ENCODE results near the gene IFFO2. TPM values are rescaled to one million over a fixed set of nuclear protein-coding genes. Genes with fewer than 3 reads are reported as not detected.

IFFO2 gene
- total RNA-seq (10 to 100 TPM in 1 of 2 donors, 1 to 10 TPM in 1; 8.7 to 18.9 TPM), polyA plus RNA-seq (1 to 10 TPM; 7.6 to 8.0 TPM)
- long read RNA-seq, donor 1, full-length matches to known transcripts, result 7 of 7 reads
- long read RNA-seq, donor 1, partial matches to known transcripts, result 0 of 7 reads
- long read RNA-seq, donor 1, other reads (novel, unspliced or antisense), result 0 of 7 reads
- long read RNA-seq, donor 2, full-length matches to known transcripts, result 2 of 2 reads
- long read RNA-seq, donor 2, partial matches to known transcripts, result 0 of 2 reads
- long read RNA-seq, donor 2, other reads (novel, unspliced or antisense), result 0 of 2 reads
- long read RNA-seq, donor 3, full-length matches to known transcripts, result 1 of 1 reads
- long read RNA-seq, donor 3, partial matches to known transcripts, result 0 of 1 reads
- long read RNA-seq, donor 3, other reads (novel, unspliced or antisense), result 0 of 1 reads
- long read RNA-seq, donor 4, result 0 reads
- long read RNA-seq, donor 5, full-length matches to known transcripts, result 2 of 2 reads
- long read RNA-seq, donor 5, partial matches to known transcripts, result 0 of 2 reads
- long read RNA-seq, donor 5, other reads (novel, unspliced or antisense), result 0 of 2 reads

DNA sequence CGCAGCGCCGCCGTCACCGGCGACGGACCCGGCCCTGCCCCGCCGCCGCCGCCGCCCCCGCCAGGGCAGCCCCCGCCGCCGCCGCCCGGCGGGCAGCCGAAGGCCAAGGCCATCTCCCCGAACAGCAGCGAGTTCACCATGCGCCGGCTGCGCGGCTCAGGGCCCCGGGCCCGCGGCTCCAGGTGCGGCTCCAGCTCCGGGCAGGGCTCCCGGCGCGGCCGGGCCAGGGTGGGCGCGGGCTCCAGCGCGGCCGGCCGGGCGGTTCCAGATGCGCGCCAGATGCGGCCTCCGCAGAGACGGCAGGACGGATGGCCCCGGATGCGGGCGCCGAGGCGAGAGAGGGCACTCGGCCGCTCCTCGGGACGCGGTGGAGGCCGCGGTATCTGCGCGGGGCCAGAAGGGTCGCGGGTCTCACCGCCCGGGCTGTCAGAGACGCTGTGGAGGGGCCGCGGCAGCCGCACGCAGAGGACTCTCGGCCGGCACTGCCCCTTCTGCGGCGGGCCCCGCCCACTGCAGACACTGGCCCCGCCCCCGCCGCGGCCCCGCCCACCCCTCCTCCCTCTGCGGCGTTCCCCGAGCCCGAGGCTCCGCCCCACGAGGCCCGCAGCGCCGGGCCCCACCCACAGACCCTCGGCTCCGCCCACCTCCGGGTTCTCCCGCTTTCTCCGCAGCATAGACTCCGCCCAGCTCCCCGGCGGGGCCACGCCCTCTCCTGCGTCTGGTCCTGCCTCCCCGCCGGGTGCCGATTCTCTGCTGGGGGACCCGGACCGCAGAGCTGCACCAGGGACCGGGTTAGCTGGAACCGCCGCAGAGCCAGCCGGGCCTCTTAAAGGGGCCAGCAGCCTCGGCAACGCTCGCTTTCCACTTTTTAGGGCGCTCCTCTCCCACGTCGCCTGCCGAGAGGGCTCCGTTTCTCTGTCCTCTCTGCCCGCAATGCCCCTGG lies at the start of gene IFFO2:
Gene IFFO2 (minus strand): TSS at position 484 of the 943 bp plus-strand sequence. CDS start 344 bp downstream, at position 140.
- peaks cover 0 to 36% (median 20%) of the 10 kb centered on the region in 5 donors for H3K4me1 ChIP-seq (ENCODE audit: control insufficient read depth in 5 of 5, insufficient read depth in 5 of 5, low read length in 5 of 5)
- TF ChIP-seq, protein P1, sequence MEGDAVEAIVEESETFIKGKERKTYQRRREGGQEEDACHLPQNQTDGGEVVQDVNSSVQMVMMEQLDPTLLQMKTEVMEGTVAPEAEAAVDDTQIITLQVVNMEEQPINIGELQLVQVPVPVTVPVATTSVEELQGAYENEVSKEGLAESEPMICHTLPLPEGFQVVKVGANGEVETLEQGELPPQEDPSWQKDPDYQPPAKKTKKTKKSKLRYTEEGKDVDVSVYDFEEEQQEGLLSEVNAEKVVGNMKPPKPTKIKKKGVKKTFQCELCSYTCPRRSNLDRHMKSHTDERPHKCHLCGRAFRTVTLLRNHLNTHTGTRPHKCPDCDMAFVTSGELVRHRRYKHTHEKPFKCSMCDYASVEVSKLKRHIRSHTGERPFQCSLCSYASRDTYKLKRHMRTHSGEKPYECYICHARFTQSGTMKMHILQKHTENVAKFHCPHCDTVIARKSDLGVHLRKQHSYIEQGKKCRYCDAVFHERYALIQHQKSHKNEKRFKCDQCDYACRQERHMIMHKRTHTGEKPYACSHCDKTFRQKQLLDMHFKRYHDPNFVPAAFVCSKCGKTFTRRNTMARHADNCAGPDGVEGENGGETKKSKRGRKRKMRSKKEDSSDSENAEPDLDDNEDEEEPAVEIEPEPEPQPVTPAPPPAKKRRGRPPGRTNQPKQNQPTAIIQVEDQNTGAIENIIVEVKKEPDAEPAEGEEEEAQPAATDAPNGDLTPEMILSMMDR (IDR thresholded peaks at IDR 0.05; ENCODE audit: control extremely low read depth, extremely low read depth), result no peak
- H3K36me3 ChIP-seq (ENCODE audit: control insufficient read depth in 4 of 4, insufficient read depth in 4 of 4, low read length in 4 of 4), result peaks cover 0 to 2% (median 0%) of the 10 kb centered on the region in 4 donors
- peak within 1 kb of the TSS; percentile 17 to 37 for H3K9ac ChIP-seq (ENCODE audit: insufficient read depth in 1 of 2, low read length in 2 of 2)
- peak within 1 kb of the TSS; percentile 55 to 78 for H3K27ac ChIP-seq (ENCODE audit: low read depth in 1 of 2, low read length in 1 of 2)
- WGBS, 2 donors, result 0% methylated on average over 78 to 119 of the region's 119 CpGs
- peak within 1 kb of the TSS; percentile 83 for H3K4me3 ChIP-seq
- H3K9me3 ChIP-seq (ENCODE audit: control insufficient read depth in 4 of 4, insufficient read depth in 3 of 4, low read length in 3 of 4), result no peaks in the 10 kb centered on the region
- ATAC-seq (ENCODE audit: insufficient read depth, low FRiP score), result peak; percentile 97
- peak; percentile 97 to 98 (median 98) for DNase-seq
- H3K27me3 ChIP-seq (ENCODE audit: control insufficient read depth in 3 of 3, insufficient read depth in 3 of 3, low read length in 2 of 3), result no peaks in the 10 kb centered on the region

DNA sequence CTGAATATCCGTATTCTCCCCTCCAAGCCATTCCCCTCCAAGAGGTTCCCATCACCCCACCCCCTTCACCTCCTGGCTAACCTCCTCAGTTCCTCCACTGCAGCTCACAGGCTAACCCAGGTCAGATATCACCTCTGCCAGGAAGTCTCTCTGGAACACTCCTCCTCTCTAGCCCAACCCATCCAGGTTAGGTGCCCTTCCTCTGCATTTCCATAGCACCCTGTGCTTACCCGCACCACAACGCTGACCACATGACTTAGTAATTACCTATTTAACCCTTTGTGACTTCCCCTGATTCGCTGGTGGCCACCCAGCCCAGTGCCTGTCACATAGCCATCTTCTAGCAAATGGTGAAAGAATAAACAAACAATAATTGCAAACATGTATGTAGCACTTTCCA lies 49.5 kb upstream of the IFFO2 start:
- H3K4me1 ChIP-seq (ENCODE audit: control insufficient read depth in 5 of 5, insufficient read depth in 5 of 5, low read length in 5 of 5), result peaks cover 0 to 22% (median 12%) of the 10 kb centered on the region in 5 donors
- no peaks in the 10 kb centered on the region for H3K36me3 ChIP-seq (ENCODE audit: control insufficient read depth in 4 of 4, insufficient read depth in 4 of 4, low read length in 4 of 4)
- H3K27ac ChIP-seq (ENCODE audit: low read depth in 1 of 2, low read length in 1 of 2), result no peak overlapping the region
- H3K4me3 ChIP-seq, result no peak overlapping the region
- TF ChIP-seq, protein P1 (IDR thresholded peaks at IDR 0.05; ENCODE audit: control extremely low read depth, extremely low read depth), result no peak
- ATAC-seq (ENCODE audit: insufficient read depth, low FRiP score) (no peak), DNase-seq (no peak)
- no peaks in the 10 kb centered on the region for H3K27me3 ChIP-seq (ENCODE audit: control insufficient read depth in 3 of 3, insufficient read depth in 3 of 3, low read length in 2 of 3)
- 43 to 48% methylated on average over 4 of the region's 4 CpGs for WGBS, 2 donors
- H3K9me3 ChIP-seq (ENCODE audit: control insufficient read depth in 4 of 4, insufficient read depth in 3 of 4, low read length in 3 of 4), result no peaks in the 10 kb centered on the region
- H3K9ac ChIP-seq (ENCODE audit: insufficient read depth in 1 of 2, low read length in 2 of 2), result no peak overlapping the region

GRCh38 chr1:19003371-19004290 lies 47.2 kb upstream of the IFFO2 start:
- H3K4me3 ChIP-seq, result no peak overlapping the region
- no peak for DNase-seq
- no peaks in the 10 kb centered on the region for H3K36me3 ChIP-seq (ENCODE audit: control insufficient read depth in 4 of 4, insufficient read depth in 4 of 4, low read length in 4 of 4)
- WGBS, 2 donors, result 87 to 94% methylated on average over 11 of the region's 11 CpGs
- no peak for ATAC-seq (ENCODE audit: insufficient read depth, low FRiP score)
- peaks cover 0 to 9% (median 5%) of the 10 kb centered on the region in 5 donors for H3K4me1 ChIP-seq (ENCODE audit: control insufficient read depth in 5 of 5, insufficient read depth in 5 of 5, low read length in 5 of 5)
- no peak overlapping the region for H3K27ac ChIP-seq (ENCODE audit: low read depth in 1 of 2, low read length in 1 of 2)
- no peak overlapping the region for H3K9ac ChIP-seq (ENCODE audit: insufficient read depth in 1 of 2, low read length in 2 of 2)
- no peaks in the 10 kb centered on the region for H3K27me3 ChIP-seq (ENCODE audit: control insufficient read depth in 3 of 3, insufficient read depth in 3 of 3, low read length in 2 of 3)
- TF ChIP-seq, protein P1 (IDR thresholded peaks at IDR 0.05; ENCODE audit: control extremely low read depth, extremely low read depth), result no peak
- H3K9me3 ChIP-seq (ENCODE audit: control insufficient read depth in 4 of 4, insufficient read depth in 3 of 4, low read length in 3 of 4), result no peaks in the 10 kb centered on the region

Measured in lung (tissue), 16 donors.